SHP77 treated with DMSO at 0.1 percent for 48 hours (cell line): ENCODE data around the gene SPDYA.

Experiments used
- DNase-seq: peaks from one replicate; lab custom pipeline; 2025; lab: John Stamatoyannopoulos, UW

SPDYA gene

GRCh38 chr2:28828382-28828781 is 17.7 kb downstream of the SPDYA start:
- no peak for DNase-seq

DNA sequence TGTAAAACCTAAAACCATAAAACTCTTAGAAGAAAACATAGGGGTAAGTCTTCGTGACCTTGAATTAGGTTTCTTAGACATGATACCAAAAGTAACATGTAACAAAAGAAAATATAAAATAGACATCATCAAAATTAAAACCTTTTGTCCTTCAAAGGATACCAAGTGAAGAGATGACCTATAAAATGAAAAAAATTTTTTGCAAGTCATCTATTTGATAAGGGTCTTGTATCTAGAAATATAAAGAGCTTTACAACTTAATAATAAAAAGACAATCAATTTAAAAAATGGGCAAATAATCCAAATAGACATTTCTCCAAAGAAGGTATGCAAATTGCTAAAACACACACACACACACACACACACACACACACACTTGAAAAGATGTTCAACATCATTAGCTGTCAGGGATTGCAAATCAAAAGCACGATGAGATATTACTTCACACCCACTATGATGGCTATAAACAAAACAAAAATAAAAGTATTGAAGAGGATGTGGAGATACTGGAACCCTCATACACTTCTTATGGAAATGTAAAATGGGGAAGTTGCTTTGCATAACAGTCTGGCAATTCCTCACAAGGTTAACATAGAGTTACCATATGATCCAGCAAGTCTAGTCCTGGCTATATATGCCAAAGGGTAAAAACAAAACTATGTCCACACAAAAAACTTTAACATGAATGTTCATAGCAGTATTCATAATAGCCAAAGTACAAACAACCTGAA is 23.3 kb downstream of the SPDYA start:
- no peak for DNase-seq

- no peak for DNase-seq
Observed at GRCh38 chr2:28835781-28836180, 25.1 kb downstream of the SPDYA start.

DNA sequence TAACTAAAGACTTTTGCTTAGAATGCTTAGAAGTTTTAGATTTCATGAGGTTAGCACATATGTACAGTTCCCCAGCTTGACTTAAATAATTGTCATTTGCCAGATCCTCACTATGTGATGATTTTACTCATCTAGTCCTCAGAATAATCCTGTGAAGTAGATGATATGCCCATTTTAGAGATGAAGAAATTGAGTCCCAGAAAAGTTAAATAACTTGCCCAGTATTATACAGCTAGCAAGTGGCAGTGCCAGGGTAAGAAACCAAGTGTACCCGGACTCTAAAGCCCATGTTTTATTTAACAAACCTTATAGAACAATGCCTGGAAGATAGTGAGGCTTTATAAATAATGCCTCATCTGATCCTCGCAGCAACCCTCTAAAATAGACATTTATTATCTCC is 28.3 kb downstream of the SPDYA start:
- DNase-seq = no peak

GRCh38 chr2:28842042-28842441 is 31.4 kb downstream of the SPDYA start:
- no peak for DNase-seq

DNA sequence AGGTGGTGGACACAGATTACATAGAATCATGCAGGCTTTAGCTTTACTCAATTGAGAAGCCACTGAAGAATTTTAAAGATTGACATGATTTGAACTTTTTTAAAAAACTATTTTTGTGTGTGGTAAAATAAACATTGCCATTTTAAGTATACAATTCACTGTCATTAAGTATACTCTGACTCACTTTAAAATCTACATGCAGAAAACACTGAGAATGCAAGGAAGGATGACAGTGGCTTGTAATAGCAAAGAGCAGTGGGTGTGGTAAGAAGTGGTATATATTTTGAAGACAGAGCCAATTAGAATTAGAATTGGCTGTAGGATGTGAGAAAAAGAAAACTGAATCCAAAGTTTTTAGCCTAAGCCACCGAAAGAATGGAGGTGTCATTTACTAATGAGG is 44.6 kb downstream of the SPDYA start:
- no peak for DNase-seq

DNA sequence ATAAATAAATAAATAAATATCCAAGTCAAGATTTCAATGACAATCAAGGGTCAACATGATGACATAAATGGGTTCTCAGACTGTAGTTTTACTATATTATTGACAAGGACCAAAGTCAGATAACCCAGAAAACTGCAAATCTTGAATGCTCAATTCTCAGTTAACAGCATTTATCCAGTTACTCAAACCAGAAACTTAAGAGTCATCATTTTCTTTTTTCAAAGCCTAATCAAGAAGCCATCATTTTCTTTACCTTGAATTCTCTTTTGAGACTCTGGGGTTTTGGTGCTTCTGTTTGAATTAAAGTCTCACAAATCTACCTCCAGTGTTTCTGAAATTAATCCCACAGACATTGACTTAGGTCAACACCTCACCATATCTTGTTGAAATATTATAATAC is 45.3 kb downstream of the SPDYA start:
- no peak for DNase-seq

DNA sequence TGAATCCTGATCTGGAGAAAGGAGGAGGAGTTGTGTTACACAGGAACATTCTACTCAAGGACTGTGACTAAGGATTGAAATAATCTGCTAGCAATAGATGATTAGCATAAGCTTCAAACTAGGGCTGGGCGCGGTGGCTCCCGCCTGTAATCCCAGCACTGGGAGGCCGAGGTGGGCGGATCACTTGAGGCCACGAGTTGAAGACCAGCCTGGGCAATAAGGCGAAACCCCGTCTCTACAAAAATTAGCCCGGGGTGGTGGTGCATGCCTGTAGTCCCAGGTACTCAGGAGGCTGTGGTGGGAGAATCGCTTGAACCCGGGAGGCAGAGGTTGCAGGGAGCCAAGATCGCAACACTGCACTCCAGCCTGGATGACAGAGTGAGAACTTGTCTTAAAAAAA is 58.0 kb downstream of the SPDYA start:
- DNase-seq = no peak

DNA sequence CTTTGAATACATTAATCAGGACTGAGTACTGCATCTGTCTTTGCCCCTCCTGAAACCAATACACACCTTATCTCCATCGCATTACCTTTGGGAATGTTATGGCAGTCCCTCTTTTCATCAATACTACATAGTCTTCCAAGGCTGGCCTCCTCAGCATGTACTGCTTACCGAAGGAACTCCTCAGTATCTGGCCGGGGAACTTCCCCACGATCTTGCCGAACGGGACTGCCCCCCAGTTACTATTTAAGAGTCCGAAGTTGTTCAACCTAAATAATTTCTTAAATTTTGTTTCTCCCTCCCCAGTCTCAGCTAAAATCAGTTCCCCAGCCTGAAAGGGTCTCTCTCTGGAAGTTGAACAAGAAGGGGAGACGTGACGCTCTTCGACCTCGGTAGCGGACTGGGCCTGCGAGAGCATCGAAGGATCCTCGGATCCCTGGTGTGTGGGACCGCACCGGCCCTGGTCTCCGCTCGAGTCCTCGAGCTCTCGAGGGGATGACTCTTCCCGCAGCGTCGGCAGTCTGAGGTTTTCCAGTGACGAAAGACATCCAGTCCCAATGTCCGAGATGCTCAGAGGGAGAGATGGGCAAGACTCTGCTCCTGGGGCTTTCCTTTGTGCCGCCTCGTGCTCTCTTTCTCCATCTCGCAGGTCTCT is 59.0 kb downstream of the SPDYA start:
- DNase-seq = no peak

GRCh38 chr2:28870146-28870891 is 59.7 kb downstream of the SPDYA start, which contains the start of gene TRMT61B:
TRMT61B (minus strand) TSS chr2:28870309; CDS start chr2:28870277, 32 bp downstream.
- peak; percentile 78 for DNase-seq

DNA sequence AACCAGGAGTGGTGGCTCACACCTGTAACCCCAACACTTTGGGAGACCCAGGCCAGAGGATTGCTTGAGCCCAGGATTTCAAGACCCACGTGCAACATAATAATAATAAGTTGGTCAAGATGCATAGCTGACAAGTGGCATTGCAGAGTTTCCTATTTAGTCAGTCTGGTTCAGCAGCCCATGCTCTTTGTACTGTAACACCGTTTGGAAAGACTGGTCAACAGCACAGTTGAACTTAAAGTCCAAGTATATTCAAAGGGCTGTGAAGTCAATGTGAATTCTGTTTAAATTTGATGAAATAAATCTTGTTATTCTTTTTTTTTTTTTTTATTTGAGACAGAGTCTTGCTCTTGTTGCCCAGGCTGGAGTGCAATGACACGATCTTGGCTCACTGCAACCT is 61.0 kb downstream of the SPDYA start:
- no peak for DNase-seq

DNA sequence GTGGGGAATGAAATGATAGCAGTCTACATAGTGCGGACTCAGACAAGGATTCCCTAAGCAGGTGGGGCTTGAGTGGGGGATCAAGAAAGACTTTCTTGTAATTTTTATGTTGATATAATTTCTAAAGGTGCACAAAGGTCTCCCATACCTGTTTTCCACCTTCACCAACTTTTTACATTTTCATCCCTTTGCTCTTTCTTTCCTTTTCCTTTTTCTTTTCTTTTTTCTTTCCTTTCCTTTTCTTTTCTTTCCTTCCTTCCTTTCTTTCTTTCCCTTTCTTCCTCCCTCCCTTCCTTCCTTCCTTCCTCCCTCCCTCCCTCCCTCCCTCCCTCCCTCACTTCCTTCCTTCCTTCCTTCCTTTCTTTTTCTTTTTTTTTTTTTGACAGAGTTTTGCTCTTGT is 69.6 kb downstream of the SPDYA start:
- no peak for DNase-seq

- DNase-seq = no peak
Observed at GRCh38 chr2:28893488-28893887, 82.9 kb downstream of the SPDYA start.

- peak; percentile 95 for DNase-seq
Observed at GRCh38 chr2:28894470-28895188, 84.0 kb downstream of the SPDYA start, which contains the start of gene WDR43. WDR43 (plus strand) TSS chr2:28894667; CDS start chr2:28894699, 32 bp downstream.

DNA sequence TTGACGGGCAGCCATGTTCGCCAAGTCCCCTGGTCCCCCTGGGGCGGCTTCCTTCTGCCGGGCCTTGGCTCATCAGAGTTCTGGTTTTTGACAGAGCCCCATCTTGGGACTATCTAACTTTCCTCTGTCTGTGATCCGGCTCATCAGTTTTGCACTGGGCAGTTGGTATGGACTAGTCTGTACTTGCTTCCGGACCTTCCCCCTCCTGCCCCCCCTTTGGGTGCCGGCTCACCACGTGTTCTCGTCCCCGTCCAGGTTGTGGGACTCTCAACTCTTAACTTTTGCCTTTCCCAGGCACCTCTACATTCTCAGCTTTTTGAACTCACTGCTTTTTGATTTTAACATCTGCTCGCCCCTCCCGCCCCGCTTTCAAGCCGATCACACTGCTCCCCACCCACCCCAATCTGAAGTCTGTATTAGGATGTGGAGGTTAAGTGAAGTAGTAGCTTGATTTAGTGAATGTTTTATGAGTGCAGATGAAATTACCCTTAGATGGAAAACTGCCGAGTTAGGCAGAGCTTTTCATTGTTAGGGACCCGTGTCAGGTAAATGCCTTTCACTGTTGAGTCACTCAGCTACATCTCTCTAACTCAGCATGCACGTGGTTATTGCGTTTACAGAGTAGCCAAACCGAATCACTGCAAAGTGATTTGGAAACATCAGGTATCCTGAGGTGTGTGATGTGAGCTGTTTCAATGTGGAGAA is 84.7 kb downstream of the SPDYA start:
- DNase-seq = no peak

DNA sequence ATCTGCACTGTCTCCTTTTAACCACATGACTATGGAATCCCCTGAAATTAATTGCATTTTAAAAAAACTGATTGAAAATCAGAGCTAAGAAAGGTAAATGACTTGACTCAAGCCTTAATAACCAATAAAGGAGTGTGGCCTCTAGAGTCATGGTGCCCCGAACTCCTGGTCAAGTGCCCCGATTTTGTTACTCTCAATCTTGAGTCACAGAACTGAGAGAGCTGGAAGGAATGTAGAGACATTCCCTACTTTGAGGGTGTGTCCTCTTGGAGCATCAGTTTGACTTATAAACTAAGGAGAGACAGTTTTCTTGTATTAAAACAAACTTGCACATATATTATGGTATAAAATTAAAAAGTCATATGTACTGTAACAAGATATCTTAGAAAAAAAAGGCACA is 86.3 kb downstream of the SPDYA start:
- DNase-seq = no peak

- no peak for DNase-seq
Observed at GRCh38 chr2:28898048-28898447, 87.4 kb downstream of the SPDYA start.
